Ovary (tissue), 3 donors: ENCODE measurements around the gene IL1R1.

Experiments used
- CTCF ChIP-seq, 3 donors: fragments of 450-650 bp in 2 of 3; fragments of 200-600 bp in 1 of 3; IDR thresholded peaks; one replicate each; pipeline versions ENCODE4 v1.5.1 to v1.8.0; 2016 to 2022; ENCODE audit warnings: antibody characterized with exemption in 3 of 3, mild to moderate bottlenecking in 1 of 3
- POLR2A ChIP-seq: fragments of 450-650 bp; IDR thresholded peaks from one replicate; pipeline ENCODE4 v1.6.1; 2017; ENCODE audit warnings: antibody characterized with exemption, mild to moderate bottlenecking, moderate library complexity
- donor health status: DM: no; HTN: no; CAD: no.

- no peak for TF ChIP-seq CTCF (IDR thresholded peaks at IDR 0.05)
- no peak for TF ChIP-seq POLR2A
These were observed 39.5 kb downstream of the IL1R1 start for GRCh38 chr2:102181919-102182635.
